HFF-Myc (cell line): Measurements from ENCODE around the gene RASGEF1B.

Experiments used
- DNase-seq: peaks from one replicate; pipeline ENCODE4 v3.0.0-alpha.2; 2011; ENCODE audit warnings: low read depth; ENCODE audit errors: extremely low read depth
- H3K4me3 ChIP-seq: replicated peaks from 2 replicates; pipeline ENCODE4 v1.5.1; 2011; ENCODE audit warnings: low read depth, mild to moderate bottlenecking, control low read depth, low read length
- TF ChIP-seq, protein P1 (sequence below): IDR thresholded peaks from 2 replicates; pipeline ENCODE4 v1.5.1; 2012; ENCODE audit warnings: mild to moderate bottlenecking, low read depth, low read length, control low read depth; ENCODE audit errors: missing control alignments

Gene RASGEF1B

GRCh38 chr4:81506731-81507130 is 35.0 kb upstream of the RASGEF1B start:
- H3K4me3 ChIP-seq: no peak overlapping the region
- TF ChIP-seq, protein P1, sequence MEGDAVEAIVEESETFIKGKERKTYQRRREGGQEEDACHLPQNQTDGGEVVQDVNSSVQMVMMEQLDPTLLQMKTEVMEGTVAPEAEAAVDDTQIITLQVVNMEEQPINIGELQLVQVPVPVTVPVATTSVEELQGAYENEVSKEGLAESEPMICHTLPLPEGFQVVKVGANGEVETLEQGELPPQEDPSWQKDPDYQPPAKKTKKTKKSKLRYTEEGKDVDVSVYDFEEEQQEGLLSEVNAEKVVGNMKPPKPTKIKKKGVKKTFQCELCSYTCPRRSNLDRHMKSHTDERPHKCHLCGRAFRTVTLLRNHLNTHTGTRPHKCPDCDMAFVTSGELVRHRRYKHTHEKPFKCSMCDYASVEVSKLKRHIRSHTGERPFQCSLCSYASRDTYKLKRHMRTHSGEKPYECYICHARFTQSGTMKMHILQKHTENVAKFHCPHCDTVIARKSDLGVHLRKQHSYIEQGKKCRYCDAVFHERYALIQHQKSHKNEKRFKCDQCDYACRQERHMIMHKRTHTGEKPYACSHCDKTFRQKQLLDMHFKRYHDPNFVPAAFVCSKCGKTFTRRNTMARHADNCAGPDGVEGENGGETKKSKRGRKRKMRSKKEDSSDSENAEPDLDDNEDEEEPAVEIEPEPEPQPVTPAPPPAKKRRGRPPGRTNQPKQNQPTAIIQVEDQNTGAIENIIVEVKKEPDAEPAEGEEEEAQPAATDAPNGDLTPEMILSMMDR: no peak
- no peak for DNase-seq

DNA sequence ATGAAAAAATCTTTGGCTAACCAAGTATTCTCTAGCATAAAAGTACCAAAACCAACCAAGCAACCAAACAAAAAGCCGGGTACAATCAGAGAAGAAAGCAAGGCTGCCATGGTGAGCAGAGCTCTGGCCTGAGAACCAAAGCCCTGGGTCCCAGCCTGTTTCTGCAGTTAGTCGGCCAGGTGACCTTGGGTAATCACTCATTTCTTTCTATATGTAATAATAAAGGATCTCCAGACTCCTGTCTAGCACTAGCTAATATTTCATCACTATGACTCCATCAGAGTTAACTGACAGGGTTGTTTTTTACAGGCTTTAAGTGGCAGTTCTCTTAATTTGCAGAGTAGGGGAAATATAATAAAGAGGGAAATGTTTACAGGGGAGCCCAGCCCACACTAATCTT is 34.0 kb upstream of the RASGEF1B start:
- H3K4me3 ChIP-seq: no peak overlapping the region
- no peak for DNase-seq
- TF ChIP-seq, protein P1: no peak

DNA sequence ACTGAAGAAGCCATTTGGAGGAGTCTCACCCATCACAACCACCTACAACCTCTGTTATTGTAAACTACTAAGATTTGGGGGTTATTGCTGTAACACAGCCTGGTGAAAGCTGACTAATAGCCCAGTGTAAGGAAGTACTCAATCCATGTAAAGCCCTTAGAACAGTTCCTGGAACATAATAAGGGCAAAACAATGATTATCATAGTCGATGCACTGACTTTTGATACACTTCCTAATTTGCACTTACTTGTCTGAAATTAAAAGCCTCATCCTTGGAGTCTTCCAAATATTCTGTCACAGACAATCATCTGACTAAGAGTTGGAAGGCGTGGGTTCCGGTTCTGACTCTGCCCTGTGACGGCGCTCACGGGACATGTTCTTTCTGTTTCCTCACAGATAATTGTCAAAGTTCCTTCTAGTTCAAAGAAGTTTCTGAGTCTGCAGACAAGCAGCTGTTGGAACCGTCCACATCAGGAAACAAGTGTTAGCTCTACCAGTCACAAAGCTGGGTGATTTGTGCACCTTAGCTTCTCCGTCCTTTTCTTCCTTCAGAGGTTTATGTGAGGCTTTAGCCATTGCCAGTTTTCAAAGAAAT is 33.4 kb upstream of the RASGEF1B start:
- no peak overlapping the region for H3K4me3 ChIP-seq
- TF ChIP-seq, protein P1: no peak
- no peak for DNase-seq

DNA sequence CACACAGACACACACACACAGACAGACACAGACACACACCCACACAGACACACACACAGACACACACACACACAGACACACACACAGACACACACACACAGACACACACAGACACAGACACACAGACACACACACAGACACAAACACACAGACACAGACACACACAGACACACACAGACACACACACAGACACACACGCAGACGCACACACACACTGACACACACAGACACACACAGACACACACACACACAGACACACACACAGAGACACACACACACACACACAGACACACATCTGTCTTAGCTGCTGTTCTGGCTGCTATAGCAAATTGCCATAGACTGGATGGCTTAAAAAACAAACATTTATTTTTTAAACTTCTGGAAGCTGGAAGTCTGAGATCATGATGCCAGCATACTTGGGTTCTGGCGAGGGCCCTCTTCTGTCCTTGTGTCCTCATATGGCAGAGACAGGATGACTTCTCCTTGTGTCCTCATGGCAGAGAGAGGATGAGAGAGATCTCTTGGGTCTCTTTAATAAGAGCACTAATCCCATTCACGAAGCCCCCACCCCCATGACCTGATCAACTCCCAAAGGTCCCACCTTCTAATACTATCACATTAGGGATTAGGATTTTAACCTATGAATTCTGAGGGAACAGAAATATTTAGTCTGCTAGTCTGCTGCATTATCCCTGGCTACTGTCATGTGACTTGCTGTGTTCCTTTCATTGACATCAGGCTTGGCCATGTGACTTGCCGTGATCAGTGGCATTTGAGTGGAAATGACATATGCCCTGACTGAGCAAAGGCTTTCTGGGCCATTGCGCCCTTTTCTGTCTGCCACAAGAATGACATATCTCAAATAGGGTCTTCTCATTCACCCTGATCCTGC is 32.7 kb upstream of the RASGEF1B start:
- TF ChIP-seq, protein P1: no peak
- DNase-seq: no peak
- H3K4me3 ChIP-seq: no peak overlapping the region

GRCh38 chr4:81503586-81503985 is 31.9 kb upstream of the RASGEF1B start:
- no peak for DNase-seq
- H3K4me3 ChIP-seq: no peak overlapping the region
- TF ChIP-seq, protein P1: no peak

GRCh38 chr4:81502564-81502963 is 30.9 kb upstream of the RASGEF1B start:
- TF ChIP-seq, protein P1: no peak
- no peak for DNase-seq
- no peak overlapping the region for H3K4me3 ChIP-seq
